GM19043 (cell line): ENCODE measurements around the gene AADACL3.

ENCODE experiments used
- ATAC-seq: cut with Tn5 transposase; IDR thresholded peaks from one replicate; pipeline ENCODE4 v1.9.1; 2021; ENCODE audit warnings: low read depth; ENCODE audit not compliant: unreplicated experiment

The AADACL3 gene

GRCh38 chr1:12762766-12763165, 46.9 kb downstream of the AADACL3 start:
- no peak for ATAC-seq

GRCh38 chr1:12763479-12763878, 47.6 kb downstream of the AADACL3 start:
- no peak for ATAC-seq

GRCh38 chr1:12764016-12764415, 48.1 kb downstream of the AADACL3 start:
- no peak for ATAC-seq

GRCh38 chr1:12769031-12769430, 53.1 kb downstream of the AADACL3 start:
- no peak for ATAC-seq

- ATAC-seq: no peak
These were observed 54.1 kb downstream of the AADACL3 start for GRCh38 chr1:12769976-12770505.

GRCh38 chr1:12770620-12771019, 54.7 kb downstream of the AADACL3 start:
- ATAC-seq: no peak

GRCh38 chr1:12771186-12771585, 55.3 kb downstream of the AADACL3 start:
- no peak for ATAC-seq

- no peak for ATAC-seq
These were observed 56.6 kb downstream of the AADACL3 start for GRCh38 chr1:12772520-12772919.

- no peak for ATAC-seq
These were observed 57.5 kb downstream of the AADACL3 start, which contains the start of gene PRAMEF12 for GRCh38 chr1:12773438-12773837. TSS of gene PRAMEF12 (plus strand) at chr1:12773738. CDS start at chr1:12774868, 1,130 bp downstream.

GRCh38 chr1:12774801-12775345, 59.0 kb downstream of the AADACL3 start:
- ATAC-seq: no peak

GRCh38 chr1:12775443-12775842, 59.5 kb downstream of the AADACL3 start:
- ATAC-seq: no peak

GRCh38 chr1:12776801-12777557, 61.1 kb downstream of the AADACL3 start:
- no peak for ATAC-seq
